Neural progenitor cell (in vitro differentiated cells): ENCODE data around the gene TRIM47. TPM values are rescaled to one million over a fixed set of nuclear protein-coding genes. Genes with fewer than 3 reads are reported as not detected.

ENCODE experiments used
- DNase-seq: peaks from one replicate; pipeline ENCODE4 v3.0.0-alpha.2; 2016; ENCODE audit warnings: low spot score
- H2AFZ ChIP-seq: fragments of 200-600 bp; sonication (generic); replicated peaks from 2 replicates; pipeline ENCODE4 v1.6.1; 2016; ENCODE audit warnings: antibody characterized with exemption
- H3F3A ChIP-seq: fragments of 200-600 bp; sonication (generic); 2 replicates; pipeline ENCODE4 v1.6.1; 2016; ENCODE audit warnings: antibody characterized with exemption, low read depth
- H3K27ac ChIP-seq: fragments of 200-600 bp; sonication (generic); 2 replicates; pipeline ENCODE4 v1.5.1; 2016; ENCODE audit warnings: mild to moderate bottlenecking
- H3K27me3 ChIP-seq: fragments of 200-600 bp; sonication (generic); 2 replicates; pipeline ENCODE4 v1.6.1; 2016; ENCODE audit warnings: mild to moderate bottlenecking, moderate library complexity
- H3K36me3 ChIP-seq: fragments of 200-600 bp; sonication (generic); 2 replicates; pipeline ENCODE4 v1.5.1; 2016
- H3K4me1 ChIP-seq: fragments of 200-600 bp; sonication (generic); 2 replicates; pipeline ENCODE4 v1.6.1; 2016; ENCODE audit warnings: mixed run types
- H3K4me2 ChIP-seq: fragments of 200-600 bp; sonication (generic); 2 replicates; pipeline ENCODE4 v1.6.1; 2016
- H3K4me3 ChIP-seq: fragments of 200-600 bp; sonication (generic); 2 replicates; pipeline ENCODE4 v1.5.1; 2016
- H3K79me2 ChIP-seq: fragments of 200-600 bp; sonication (generic); 2 replicates; pipeline ENCODE4 v1.6.1; 2016; ENCODE audit warnings: low read depth
- H3K9ac ChIP-seq: fragments of 200-600 bp; sonication (generic); 2 replicates; pipeline ENCODE4 v1.6.1; 2016
- H3K9me3 ChIP-seq: fragments of 200-600 bp; sonication (generic); 2 replicates; pipeline ENCODE4 v1.5.1; 2016; ENCODE audit warnings: low read depth
- H4K20me1 ChIP-seq: fragments of 200-600 bp; sonication (generic); 2 replicates; pipeline ENCODE4 v1.6.1; 2016; ENCODE audit warnings: low read depth
- H3K27ac Mint-ChIP-seq: 3 replicates; pipeline ENCODE4 v1.8.0; 2021; ENCODE audit warnings: mixed read lengths
- H3K27me3 Mint-ChIP-seq: 2 replicates; pipeline ENCODE4 v1.8.0; 2022; ENCODE audit warnings: low read depth, mild to moderate bottlenecking, inconsistent platforms, moderate library complexity, mixed read lengths; ENCODE audit not compliant: insufficient read depth
- H3K36me3 Mint-ChIP-seq: 3 replicates; pipeline ENCODE4 v1.8.0; 2021; ENCODE audit warnings: mixed read lengths
- H3K4me1 Mint-ChIP-seq: 3 replicates; pipeline ENCODE4 v1.8.0; 2021; ENCODE audit warnings: mixed read lengths
- H3K4me3 Mint-ChIP-seq: 3 replicates; pipeline ENCODE4 v1.8.0; 2021; ENCODE audit warnings: mild to moderate bottlenecking, moderate library complexity, mixed read lengths
- H3K9me3 Mint-ChIP-seq: 3 replicates; pipeline ENCODE4 v1.8.0; 2020; ENCODE audit warnings: mixed read lengths
- CTCF ChIP-seq: fragments of 200-600 bp; sonication (generic); IDR thresholded peaks from 2 replicates; pipeline ENCODE4 v1.5.1; 2017; ENCODE audit warnings: antibody characterized with exemption, mild to moderate bottlenecking
- EZH2 ChIP-seq: fragments of 200-600 bp; sonication (generic); IDR thresholded peaks from 2 replicates; pipeline ENCODE4 v1.6.1; 2017; ENCODE audit warnings: antibody characterized with exemption, mild to moderate bottlenecking, moderate library complexity
- EZH2phosphoT487 ChIP-seq: fragments of 200-600 bp; sonication (generic); IDR thresholded peaks from 2 replicates; pipeline ENCODE4 v1.6.1; 2017; ENCODE audit warnings: antibody characterized with exemption
- total RNA-seq: library from RNA; depleted of rRNA; stranded (reverse); fragments of >200 nt; gene quantifications from 2 replicates; pipeline ENCODE4 v1.2.3, GENCODE V29; 2015; ENCODE audit warnings: low replicate concordance

The TRIM47 gene
- total RNA-seq, 1 donor from 2014 or later = 1.3 TPM

GRCh38 chr17:75894049-75894733, 15.8 kb upstream of the TRIM47 start:
- H3K4me1 Mint-ChIP-seq = peaks cover 41% of the 10 kb centered on the region
- H3K27ac Mint-ChIP-seq = peak overlapping the region; percentile 46
- H3K9me3 ChIP-seq = no peaks in the 10 kb centered on the region
- H3K27me3 Mint-ChIP-seq = peaks cover 4% of the 10 kb centered on the region
- no peaks in the 10 kb centered on the region for H3K36me3 ChIP-seq
- no peak overlapping the region for H3K4me3 ChIP-seq
- H3K4me2 ChIP-seq = peak overlapping the region; percentile 78
- TF ChIP-seq CTCF = no peak
- no peak for TF ChIP-seq EZH2phosphoT487
- TF ChIP-seq EZH2 = no peak
- H3K79me2 ChIP-seq = peaks cover 26% of the 10 kb centered on the region
- H3K27ac ChIP-seq = no peak overlapping the region
- H3K4me3 Mint-ChIP-seq = peak overlapping the region; percentile 12
- no peaks in the 10 kb centered on the region for H3K9me3 Mint-ChIP-seq
- H3K36me3 Mint-ChIP-seq = peaks cover 8% of the 10 kb centered on the region
- H3K9ac ChIP-seq = no peak overlapping the region
- peaks cover 14% of the 10 kb centered on the region for H3F3A ChIP-seq
- H2AFZ ChIP-seq = no peak overlapping the region
- peaks cover 11% of the 10 kb centered on the region for H4K20me1 ChIP-seq
- H3K4me1 ChIP-seq = peaks cover 16% of the 10 kb centered on the region
- no peaks in the 10 kb centered on the region for H3K27me3 ChIP-seq
- peak; percentile 55 for DNase-seq

GRCh38 chr17:75893305-75894048, 15.1 kb upstream of the TRIM47 start:
- no peaks in the 10 kb centered on the region for H3K9me3 Mint-ChIP-seq
- Histone ChIP-seq H3K4me3 (no peak overlapping the region), H3K9ac (no peak overlapping the region), H3K4me1 (peaks cover 16% of the 10 kb centered on the region), H3K27ac (no peak overlapping the region), H4K20me1 (peaks cover 11% of the 10 kb centered on the region), H2AFZ (no peak overlapping the region), H3K36me3 (no peaks in the 10 kb centered on the region), H3K4me2 (no peak overlapping the region), H3K79me2 (peaks cover 26% of the 10 kb centered on the region), H3K9me3 (no peaks in the 10 kb centered on the region), H3F3A (peaks cover 14% of the 10 kb centered on the region), H3K27me3 (no peaks in the 10 kb centered on the region)
- H3K27me3 Mint-ChIP-seq = peaks cover 4% of the 10 kb centered on the region
- peak overlapping the region; percentile 12 for H3K4me3 Mint-ChIP-seq
- peaks cover 41% of the 10 kb centered on the region for H3K4me1 Mint-ChIP-seq
- H3K27ac Mint-ChIP-seq = peak overlapping the region; percentile 58
- TF ChIP-seq EZH2phosphoT487 = no peak
- no peak for TF ChIP-seq EZH2
- no peak for TF ChIP-seq CTCF
- H3K36me3 Mint-ChIP-seq = peaks cover 8% of the 10 kb centered on the region
- no peak for DNase-seq

DNA sequence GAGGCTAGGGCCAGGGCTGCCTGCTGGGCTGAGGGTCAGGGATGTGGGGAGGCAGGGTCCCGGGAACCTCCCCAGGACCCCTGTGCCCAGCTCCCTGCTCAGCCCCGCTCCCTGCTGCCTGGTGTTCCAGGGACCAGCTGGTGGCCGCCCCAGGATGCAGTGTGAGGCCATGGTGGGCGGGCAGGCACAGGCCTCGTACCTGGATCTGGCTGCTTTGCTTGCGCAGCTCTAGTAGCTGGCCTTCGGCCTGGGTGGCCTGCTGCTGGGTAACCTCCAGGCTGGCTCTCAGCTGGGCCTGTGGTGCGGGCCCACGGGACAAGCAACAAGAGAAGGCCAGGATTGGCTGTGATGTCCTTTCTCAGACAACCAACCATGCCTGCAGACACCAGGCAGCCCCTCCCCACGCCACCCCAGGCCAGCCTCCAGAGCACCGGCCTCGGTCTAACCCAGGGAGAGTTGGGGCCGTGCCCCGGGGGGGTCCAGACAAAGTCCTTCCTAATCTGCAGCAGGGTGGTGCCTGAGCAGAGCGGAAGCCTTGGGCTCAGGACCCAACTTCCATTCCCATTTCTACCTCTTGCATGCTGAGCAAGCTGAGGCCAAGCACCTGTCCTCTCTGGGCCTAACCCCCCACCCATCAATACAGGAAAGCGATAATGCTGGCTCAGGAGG, 14.3 kb upstream of the TRIM47 start:
- peaks cover 7% of the 10 kb centered on the region for H3K27me3 Mint-ChIP-seq
- no peaks in the 10 kb centered on the region for H3K9me3 Mint-ChIP-seq

More for the DNA sequence above, 14.3 kb upstream of the TRIM47 start:
- no peak overlapping the region for H3K4me2 ChIP-seq
- H3K27ac ChIP-seq = no peak overlapping the region
- no peak overlapping the region for H3K4me3 ChIP-seq
- no peak for TF ChIP-seq EZH2
- no peak for TF ChIP-seq EZH2phosphoT487
- TF ChIP-seq CTCF = no peak
- DNase-seq = no peak
- H3K9ac ChIP-seq = no peak overlapping the region
- H3K4me1 Mint-ChIP-seq = peaks cover 40% of the 10 kb centered on the region
- H3K27me3 ChIP-seq = no peaks in the 10 kb centered on the region
- H3K4me3 Mint-ChIP-seq = no peak overlapping the region
- H3K36me3 ChIP-seq = no peaks in the 10 kb centered on the region
- H4K20me1 ChIP-seq = peaks cover 11% of the 10 kb centered on the region
- H3F3A ChIP-seq = peaks cover 7% of the 10 kb centered on the region
- H3K4me1 ChIP-seq = peaks cover 16% of the 10 kb centered on the region
- H3K36me3 Mint-ChIP-seq = peaks cover 8% of the 10 kb centered on the region
- peaks cover 26% of the 10 kb centered on the region for H3K79me2 ChIP-seq
- no peak overlapping the region for H3K27ac Mint-ChIP-seq
- H2AFZ ChIP-seq = no peak overlapping the region
- no peaks in the 10 kb centered on the region for H3K9me3 ChIP-seq
